HEK293T (cell line): ENCODE results near the gene MECR.

Source experiments
- SUZ12 ChIP-seq: fragments of 450-650 bp; IDR thresholded peaks from 2 replicates; pipeline ENCODE4 v1.6.1; 2016; ENCODE audit warnings: mild to moderate bottlenecking
- ZNF384 ChIP-seq: fragments of 450-650 bp; IDR thresholded peaks from 2 replicates; pipeline ENCODE4 v1.6.1; 2016

- TF ChIP-seq ZNF384: no peak
- no peak for TF ChIP-seq SUZ12
Observed at GRCh38 chr1:29157269-29157601, 73.5 kb downstream of the MECR start.
